ENCODE measurements around the gene TERB1.

TERB1 gene

DNA sequence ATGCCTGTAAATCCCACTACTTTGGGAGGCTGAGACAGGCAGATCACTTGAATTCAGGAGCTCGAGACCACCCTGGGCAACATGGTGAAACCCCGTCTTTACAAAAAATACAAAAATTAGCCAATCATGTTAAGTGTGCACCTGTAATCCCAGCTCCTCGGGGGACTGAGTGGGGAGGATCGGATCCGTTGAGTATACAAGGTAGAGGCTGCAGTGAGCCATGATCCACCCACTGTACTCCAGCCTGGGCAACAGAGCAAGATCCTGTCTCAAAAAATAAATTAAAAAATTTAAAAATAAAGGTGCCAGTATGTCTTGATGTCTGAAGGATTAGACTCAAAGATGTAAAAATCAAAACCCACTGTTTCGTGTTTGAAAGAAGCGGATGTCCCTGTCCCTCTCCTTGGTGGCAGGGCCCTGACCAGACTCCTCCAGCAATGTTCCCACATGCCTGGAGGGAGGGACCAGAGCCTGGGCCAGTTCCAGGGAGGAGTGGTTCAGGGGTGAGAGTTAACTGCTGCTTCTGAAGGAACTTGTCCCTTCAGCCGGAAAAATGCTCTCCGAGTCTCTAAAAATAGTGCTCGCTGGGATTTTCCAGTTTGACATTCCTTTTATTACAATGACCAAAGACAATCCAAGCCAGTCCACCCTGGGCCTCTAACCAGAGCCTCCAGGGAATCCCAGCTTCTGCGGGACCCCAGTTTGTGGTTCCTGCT is 95.4 kb downstream of the TERB1 start:
- peak; percentile 26 for DNase-seq (ENCODE audit: low read depth)
- no peak overlapping the region for H3K4me3 ChIP-seq (ENCODE audit: control insufficient read depth, low read depth, low read length)
- TF ChIP-seq, protein P1, sequence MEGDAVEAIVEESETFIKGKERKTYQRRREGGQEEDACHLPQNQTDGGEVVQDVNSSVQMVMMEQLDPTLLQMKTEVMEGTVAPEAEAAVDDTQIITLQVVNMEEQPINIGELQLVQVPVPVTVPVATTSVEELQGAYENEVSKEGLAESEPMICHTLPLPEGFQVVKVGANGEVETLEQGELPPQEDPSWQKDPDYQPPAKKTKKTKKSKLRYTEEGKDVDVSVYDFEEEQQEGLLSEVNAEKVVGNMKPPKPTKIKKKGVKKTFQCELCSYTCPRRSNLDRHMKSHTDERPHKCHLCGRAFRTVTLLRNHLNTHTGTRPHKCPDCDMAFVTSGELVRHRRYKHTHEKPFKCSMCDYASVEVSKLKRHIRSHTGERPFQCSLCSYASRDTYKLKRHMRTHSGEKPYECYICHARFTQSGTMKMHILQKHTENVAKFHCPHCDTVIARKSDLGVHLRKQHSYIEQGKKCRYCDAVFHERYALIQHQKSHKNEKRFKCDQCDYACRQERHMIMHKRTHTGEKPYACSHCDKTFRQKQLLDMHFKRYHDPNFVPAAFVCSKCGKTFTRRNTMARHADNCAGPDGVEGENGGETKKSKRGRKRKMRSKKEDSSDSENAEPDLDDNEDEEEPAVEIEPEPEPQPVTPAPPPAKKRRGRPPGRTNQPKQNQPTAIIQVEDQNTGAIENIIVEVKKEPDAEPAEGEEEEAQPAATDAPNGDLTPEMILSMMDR (conservative IDR thresholded peaks at IDR 0.05; ENCODE audit: control insufficient read depth, insufficient read depth, low read depth, low read length) = no peak

Measured in fibroblast of mammary gland (primary cell).